Panc1 (cell line): ENCODE results near the gene PLEKHN1. TPM values are rescaled to one million over a fixed set of nuclear protein-coding genes. Genes with fewer than 3 reads are reported as not detected.

ENCODE experiments used
- ATAC-seq: fragments of 200-7000 bp; cut with Tn5 transposase; 2 replicates; pipeline ENCODE4 v1.9.1; 2020; ENCODE audit warnings: mild to moderate bottlenecking, moderate library complexity
- BruUV-seq: library from RNA; stranded (reverse); fragments of 400-500 nt; replicated peaks from 2 replicates; lab custom pipeline; 2021; lab: Mats Ljungman, UMichigan
- CTCF ChIA-PET: fragments of 300-600 bp; sonication (Branson Sonifier 250); formaldehyde crosslinking; loops from one replicate; lab custom pipeline; 2022; ENCODE audit warnings: antibody characterized with exemption; lab: Charles Lee
- POLR2A ChIA-PET: fragments of 300-600 bp; sonication (Branson Sonifier 250); formaldehyde crosslinking; loops from one replicate; lab custom pipeline; 2022; ENCODE audit warnings: antibody characterized with exemption; lab: Charles Lee
- DNase-seq: peaks from one replicate; pipeline ENCODE4 v3.0.0-alpha.2; 2010; ENCODE audit warnings: low read depth, low spot score
- H3K27ac ChIP-seq: 2 replicates; pipeline ENCODE4 v1.5.1; 2011; ENCODE audit warnings: mild to moderate bottlenecking, low read length, inconsistent platforms
- H3K27me3 ChIP-seq: fragments of 200-500 bp; sonication (Bioruptor generic); 2 replicates; pipeline ENCODE4 v1.6.0; 2014; ENCODE audit warnings: low read length, inconsistent platforms; ENCODE audit not compliant: control insufficient read depth, insufficient read depth
- H3K36me3 ChIP-seq: fragments of 200-500 bp; sonication (Bioruptor generic); 2 replicates; pipeline ENCODE4 v1.5.1; 2014; ENCODE audit warnings: inconsistent platforms, mild to moderate bottlenecking, low read length, moderate library complexity; ENCODE audit not compliant: control insufficient read depth, insufficient read depth
- H3K4me1 ChIP-seq: 2 replicates; pipeline ENCODE4 v1.5.1; 2011; ENCODE audit warnings: inconsistent platforms, mild to moderate bottlenecking, low read length, moderate library complexity; ENCODE audit not compliant: control insufficient read depth, insufficient read depth
- H3K4me3 ChIP-seq, 2 experiments: 2 replicates each; pipeline ENCODE4 v1.5.1; 2011 to 2012; ENCODE audit warnings: low read depth in 2 of 2, low read length in 2 of 2, mild to moderate bottlenecking in 2 of 2, inconsistent platforms in 1 of 2, moderate library complexity in 1 of 2
- H3K9me3 ChIP-seq: fragments of 200-500 bp; sonication (Bioruptor generic); 2 replicates; pipeline ENCODE4 v1.5.1; 2014; ENCODE audit warnings: low read depth, mild to moderate bottlenecking, inconsistent platforms, low read length, moderate library complexity; ENCODE audit not compliant: control insufficient read depth, insufficient read depth
- CTCF ChIP-seq: fragments of 450-650 bp; IDR thresholded peaks from 2 replicates; pipeline ENCODE4 v1.5.1; 2017; ENCODE audit warnings: mild to moderate bottlenecking
- POLR2AphosphoS5 ChIP-seq: IDR thresholded peaks from 2 replicates; pipeline ENCODE4 v1.6.1; 2012; ENCODE audit warnings: mild to moderate bottlenecking, low read depth, low read length, moderate library complexity
- REST ChIP-seq, 2 experiments: IDR thresholded peaks; 2 replicates each; pipeline ENCODE4 v1.6.1; 2011 to 2012; ENCODE audit warnings: low read depth in 2 of 2, control low read depth in 1 of 2, low read length in 1 of 2, mild to moderate bottlenecking in 1 of 2, moderate library complexity in 1 of 2; ENCODE audit not compliant: insufficient read depth in 1 of 2
- SIN3A ChIP-seq: IDR thresholded peaks from 2 replicates; pipeline ENCODE4 v1.6.1; 2012; ENCODE audit warnings: low read depth, mild to moderate bottlenecking, low read length, moderate library complexity, borderline replicate concordance; ENCODE audit not compliant: insufficient read depth
- TCF7L2 ChIP-seq: IDR thresholded peaks from 2 replicates; pipeline ENCODE4 v1.6.1; 2011; ENCODE audit warnings: mild to moderate bottlenecking, low read depth, low read length, inconsistent platforms
- in situ Hi-C: cut with HindIII; loops from 2 replicates; pipeline ENCODE4 v1.10.0; 2016; ENCODE audit warnings: low sequenced_read_pairs, low pct_unique_long_range_greater_than_20kb
- intact Hi-C: fragments of 100-400 bp; cut with micrococcal nuclease; formaldehyde crosslinking; loops from one replicate; pipeline ENCODE4 v1.10.0; 2022; ENCODE audit not compliant: unreplicated experiment
- total RNA-seq: library from RNA; stranded (reverse); gene quantifications from one replicate; pipeline ENCODE4 v1.2.1, GENCODE V29; 2021; ENCODE audit not compliant: unreplicated experiment

The PLEKHN1 gene
- total RNA-seq, 1 experiment from 2014 or later, result 9.8 TPM

GRCh38 chr1:942864-943533, 23.3 kb upstream of the PLEKHN1 start:
- H3K4me1 ChIP-seq, result peaks cover 60% of the 10 kb centered on the region
- no peaks in the 10 kb centered on the region for H3K9me3 ChIP-seq
- no peaks in the 10 kb centered on the region for H3K36me3 ChIP-seq
- ATAC-seq, result peak; percentile 5; the same call in 1 of the 2 replicates
- H3K27ac ChIP-seq, result peak overlapping the region; percentile 87
- BruUV-seq, result no TSS peak
- intact Hi-C loops, result loop anchor here (5.0 kb wide), 1 partner anchor 36 kb away; no protein-coding TSS in a partner anchor
- H3K27me3 ChIP-seq, result no peaks in the 10 kb centered on the region
- ChIA-PET CTCF (interaction anchor here (0.6 kb wide), 1 partner anchor 16 kb away, joined by 3 read pairs; the partner anchor contains the start of gene NOC2L), POLR2A (interaction anchor here (0.6 kb wide), 3 partner anchors 11 to 328 kb away, joined by 3 to 4 read pairs (median 4); no protein-coding TSS in a partner anchor)
- in situ Hi-C loops, result no loop called here
- DNase-seq, result no peak
- TF ChIP-seq TCF7L2 (no peak), SIN3A (peak; percentile 45; the same call in 1 of the 2 replicates), REST (IDR thresholded peaks at IDR 0.05; ENCODE audit: insufficient read depth in 1 of 2, low read depth in 2 of 2, low read length in 1 of 2) (no peak), POLR2AphosphoS5 (peak; percentile 80), CTCF (no peak)
- H3K4me3 ChIP-seq, result peak overlapping the region; percentile 40 to 57

- peak overlapping the region in 1 of 2 experiments; percentile 57; a peak in 2 of 4 replicates for H3K4me3 ChIP-seq
- intact Hi-C loops, result loop anchor here (5.0 kb wide), 1 partner anchor 36 kb away; no protein-coding TSS in a partner anchor
These were observed 22.5 kb upstream of the PLEKHN1 start for GRCh38 chr1:943545-944340.

More at GRCh38 chr1:943545-944340, 22.5 kb upstream of the PLEKHN1 start:
- no peak for DNase-seq
- ChIA-PET POLR2A (interaction anchor here (0.6 kb wide), 1 partner anchor 11 kb away, joined by 4 read pairs; no protein-coding TSS in a partner anchor), CTCF (interaction anchor here (0.6 kb wide), 1 partner anchor 288 kb away, joined by 3 read pairs; no protein-coding TSS in a partner anchor)
- H3K27me3 ChIP-seq, result no peaks in the 10 kb centered on the region
- H3K4me1 ChIP-seq, result peaks cover 52% of the 10 kb centered on the region
- H3K36me3 ChIP-seq, result no peaks in the 10 kb centered on the region
- H3K9me3 ChIP-seq, result no peaks in the 10 kb centered on the region
- BruUV-seq, result TSS peak; percentile 89
- in situ Hi-C loops, result no loop called here
- H3K27ac ChIP-seq, result peak overlapping the region; percentile 87
- peak; percentile 69; the same call in 1 of the 2 replicates for TF ChIP-seq TCF7L2
- 0 out of 2 replicates have a peak, but pooled peaks have one; percentile 19 for TF ChIP-seq SIN3A
- TF ChIP-seq POLR2AphosphoS5, result no peak; the same call in 1 of the 2 replicates
- ATAC-seq, result no peak
